GM21825 (cell line): Measurements from ENCODE around the gene ZNF727.
"Not testable (repeated sequence)": the region's sequence is repeated elsewhere in the genome, so short reads cannot be mapped to it uniquely, and the experiment has no call there.

Experiments
- ATAC-seq: cut with Tn5 transposase; IDR thresholded peaks from one replicate; pipeline ENCODE4 v1.9.1; 2021; ENCODE audit warnings: mild to moderate bottlenecking, moderate library complexity; ENCODE audit not compliant: unreplicated experiment

The ZNF727 gene

DNA sequence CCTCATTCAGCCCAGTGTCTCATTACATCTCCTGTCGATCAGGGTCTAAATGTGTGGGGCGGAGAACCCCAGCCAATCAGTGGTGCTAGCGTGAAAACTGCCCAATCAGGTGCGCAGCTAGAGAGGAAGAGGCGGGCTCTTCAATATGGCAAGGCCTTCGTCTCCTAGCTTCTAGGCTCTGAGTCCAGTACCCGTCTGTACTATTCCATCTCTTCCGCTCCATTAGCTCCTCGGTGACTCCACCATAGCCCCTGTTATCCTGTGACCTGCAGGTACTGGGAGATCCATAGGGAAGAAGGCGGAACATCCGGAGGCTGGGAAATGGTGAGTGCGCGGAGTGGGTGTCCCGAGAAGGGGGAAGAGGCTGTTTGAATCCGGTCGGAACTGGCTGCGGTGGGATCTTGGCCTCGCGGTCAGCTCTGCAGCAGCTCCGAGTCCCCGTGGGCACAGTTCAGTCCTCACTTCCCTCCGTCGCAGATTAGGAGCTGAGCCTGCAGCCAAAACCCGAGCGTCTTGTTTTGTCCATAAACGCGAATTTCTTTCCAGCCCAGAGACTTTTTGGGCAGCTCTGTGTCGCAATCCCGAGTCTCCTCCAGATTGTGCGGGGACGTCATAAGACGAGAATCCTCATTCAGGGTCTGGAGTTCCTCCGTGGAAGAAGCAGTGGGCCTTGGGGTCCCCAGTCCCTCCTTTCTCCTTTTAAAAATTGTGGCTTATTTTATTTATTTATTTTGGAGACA, at the start of gene ZNF727:
Gene ZNF727, plus strand, starts transcription at position 134 of the 740 bp plus-strand sequence. Its CDS starts 188 bp downstream, at position 322.
- no peak for ATAC-seq

DNA sequence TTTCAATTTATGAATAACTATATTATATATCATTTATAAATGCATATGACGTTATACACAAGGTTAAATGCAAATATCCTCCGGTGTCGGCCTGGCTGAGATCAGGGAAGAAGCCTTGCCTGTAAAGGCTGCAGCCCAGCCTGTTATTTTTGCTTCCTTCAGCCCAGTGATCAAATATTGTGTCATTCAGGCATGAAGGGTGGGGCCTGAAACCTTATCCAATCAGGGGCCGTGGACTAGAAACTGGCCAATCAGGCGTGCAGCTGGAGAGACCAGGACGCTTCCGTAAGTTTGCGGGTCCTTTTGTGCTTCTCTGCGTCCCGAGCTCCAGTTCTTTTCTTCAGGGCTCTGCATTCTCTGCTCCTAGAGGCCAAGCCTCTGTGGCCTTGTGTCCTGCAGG, 46.7 kb upstream of the ZNF727 start, which contains the start of gene ZNF722:
Gene ZNF722, plus strand, starts transcription at position 301 of the 400 bp plus-strand sequence. CDS start 113 bp downstream, outside the sequence.
- ATAC-seq, result no peak

DNA sequence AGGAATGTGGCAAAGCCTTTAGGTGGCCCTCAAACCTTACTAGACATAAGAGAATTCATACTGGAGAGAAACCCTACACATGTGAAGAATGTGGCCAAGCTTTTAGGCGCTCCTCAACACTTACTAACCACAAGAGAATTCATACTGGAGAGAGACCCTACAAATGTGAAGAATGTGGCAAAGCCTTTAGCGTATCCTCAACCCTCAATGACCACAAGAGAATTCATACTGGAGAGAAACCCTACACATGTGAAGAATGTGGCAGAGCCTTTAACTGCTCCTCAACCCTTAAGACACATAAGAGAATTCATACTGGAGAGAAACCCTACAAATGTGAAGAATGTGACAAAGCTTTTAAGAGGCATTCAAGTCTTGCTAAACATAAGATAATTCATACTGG, 29.7 kb upstream of the ZNF727 start:
- ATAC-seq, result not testable (repeated sequence)

DNA sequence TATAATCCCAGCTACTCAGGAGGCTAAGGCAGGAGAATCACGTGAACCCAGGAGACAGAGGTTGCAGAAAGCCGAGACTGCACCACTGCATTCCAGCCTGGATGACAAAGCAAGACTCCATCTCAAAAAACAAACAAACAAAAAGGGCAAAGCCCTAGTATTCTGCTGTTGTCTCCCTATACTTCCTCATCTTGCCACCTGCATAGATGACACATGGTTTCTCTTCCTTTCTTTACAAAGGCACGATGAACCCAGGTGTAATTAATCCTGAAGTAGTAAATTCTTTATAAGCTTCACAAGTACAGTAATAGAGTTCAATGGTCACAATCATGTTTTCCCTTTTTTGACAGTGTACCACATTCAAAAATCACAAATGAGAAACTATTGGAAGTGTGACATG, 9.8 kb upstream of the ZNF727 start:
- ATAC-seq, result no peak

DNA sequence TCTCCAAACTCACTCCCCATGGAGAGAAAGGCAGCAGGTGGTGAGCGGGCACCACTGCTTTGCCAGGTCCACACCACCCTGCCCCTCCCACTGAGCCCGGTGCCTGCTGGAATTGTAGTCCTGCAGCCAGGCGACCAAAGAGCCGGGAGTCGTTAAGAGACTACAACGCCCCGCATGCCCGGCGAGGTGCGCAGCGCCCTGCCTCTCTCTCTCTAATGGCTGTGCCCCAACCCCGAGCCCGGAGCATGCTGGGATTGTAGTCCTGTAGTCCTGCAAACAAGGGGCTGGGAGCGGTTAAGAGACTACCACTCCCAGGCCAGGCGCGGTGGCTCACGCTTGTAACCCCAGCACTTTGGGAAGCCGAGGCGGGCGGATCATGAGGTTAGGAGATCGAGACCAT, 8.1 kb upstream of the ZNF727 start:
- no peak for ATAC-seq

DNA sequence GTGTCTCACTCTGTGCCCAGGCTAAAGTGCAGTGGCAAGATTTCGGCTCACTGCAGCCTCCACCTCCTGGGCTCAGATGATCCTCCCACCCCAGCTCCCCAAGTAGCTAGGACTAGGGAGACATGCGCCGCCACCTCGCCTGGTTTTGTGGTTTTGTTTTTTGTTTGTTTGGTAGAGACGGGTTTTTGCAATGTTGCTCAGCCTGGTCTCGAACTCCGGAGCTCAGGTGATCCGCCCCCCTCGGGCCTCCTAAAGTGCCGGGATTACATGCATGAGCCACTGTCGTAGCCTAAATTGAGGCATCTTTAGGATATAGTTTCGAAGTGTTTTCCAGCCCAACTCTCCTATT, 781 bp downstream of the ZNF727 start:
- ATAC-seq, result no peak

DNA sequence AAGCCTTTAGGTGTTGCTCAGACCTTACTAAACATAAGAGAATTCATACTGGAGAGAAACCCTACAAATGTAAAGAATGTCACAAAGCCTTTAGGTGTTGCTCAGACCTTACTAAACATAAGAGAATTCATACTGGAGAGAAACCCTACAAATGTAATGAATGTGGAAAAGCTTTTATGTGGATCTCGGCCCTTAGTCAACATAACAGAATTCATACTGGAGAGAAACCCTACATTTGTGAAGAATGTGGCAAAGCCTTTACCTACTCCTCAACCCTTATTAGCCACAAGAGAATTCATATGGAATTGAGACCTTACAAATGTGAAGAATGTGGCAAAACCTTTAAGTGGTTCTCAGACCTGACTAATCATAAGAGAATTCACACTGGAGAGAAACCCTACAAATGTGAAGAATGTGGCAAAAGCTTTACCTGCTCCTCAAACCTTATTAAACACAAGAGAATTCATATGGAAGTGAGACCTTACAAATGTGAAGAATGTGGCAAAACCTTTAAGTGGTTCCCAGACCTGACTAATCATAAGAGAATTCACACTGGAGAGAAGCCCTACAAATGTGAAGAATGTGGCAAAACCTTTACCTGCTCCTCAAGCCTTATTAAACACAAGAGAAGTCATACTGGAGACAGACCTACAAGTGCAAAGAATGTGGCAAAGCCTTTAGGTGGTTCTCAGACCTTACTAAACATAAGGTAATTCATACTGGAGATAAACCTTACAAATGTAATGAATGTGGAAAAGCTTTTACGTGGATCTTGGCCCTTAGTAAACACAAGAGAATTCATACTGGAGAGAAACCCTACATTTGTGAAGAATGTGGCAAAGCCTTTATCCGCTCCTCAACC, 32.8 kb downstream of the ZNF727 start:
- not testable (repeated sequence) for ATAC-seq

DNA sequence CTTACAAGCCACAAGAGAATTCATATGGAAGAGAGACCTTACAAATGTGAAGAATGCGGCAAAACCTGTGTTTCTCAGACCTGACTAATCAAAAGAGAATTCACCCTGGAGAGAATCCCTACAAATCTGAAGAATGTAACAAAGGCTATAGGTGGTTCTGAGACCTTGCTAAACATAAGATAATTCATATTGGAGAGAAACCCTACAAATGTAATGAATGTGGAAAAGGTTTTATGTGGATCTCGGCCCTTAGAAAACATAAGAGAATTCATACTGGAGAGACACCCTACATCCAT, 33.4 kb downstream of the ZNF727 start:
- no peak for ATAC-seq

DNA sequence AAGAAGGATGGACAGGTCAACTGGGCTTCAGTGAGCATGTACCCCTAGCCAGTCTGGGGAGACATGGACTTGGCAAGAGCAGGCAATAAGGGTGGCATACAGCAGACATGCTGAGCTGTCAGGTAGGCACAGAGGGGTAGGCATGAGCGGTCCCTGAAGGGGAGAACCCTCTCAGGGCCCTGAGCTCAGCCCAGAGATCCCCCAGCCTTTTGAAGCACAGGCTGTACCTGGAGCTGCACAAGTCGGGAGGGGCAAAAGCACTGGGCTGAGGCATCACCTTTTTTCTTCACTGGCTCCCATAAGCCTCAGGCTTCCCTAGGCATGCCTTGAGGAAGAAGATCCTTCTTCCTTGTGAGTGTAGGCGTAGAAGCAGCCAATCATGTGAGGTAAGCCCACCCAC, 42.3 kb downstream of the ZNF727 start:
- ATAC-seq, result no peak

DNA sequence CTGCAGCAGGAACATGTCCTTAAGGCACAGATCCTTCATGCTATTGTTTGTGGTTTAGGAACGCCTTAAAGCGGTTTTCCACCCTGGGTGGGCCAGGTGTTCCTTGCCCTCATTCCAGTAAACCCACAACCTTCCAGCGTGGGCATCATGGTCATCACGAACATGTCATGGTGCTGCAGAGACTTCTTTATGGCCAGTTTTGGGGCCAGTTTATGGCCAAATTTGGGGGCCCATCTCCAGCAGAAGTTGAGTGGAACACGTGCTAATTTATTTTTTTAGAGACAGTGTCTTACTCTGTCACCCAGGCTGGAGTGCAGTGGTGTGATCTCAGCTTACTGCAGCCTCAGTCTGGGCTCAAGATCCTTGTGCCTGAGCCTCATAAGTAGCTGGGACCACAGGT, 43.6 kb downstream of the ZNF727 start:
- not testable (repeated sequence) for ATAC-seq
